ENCODE data around the gene PNPLA5. TPM values are rescaled to one million over a fixed set of nuclear protein-coding genes. Genes with fewer than 3 reads are reported as not detected.

The PNPLA5 gene
- total and polyA plus RNA-seq, 2 donors (not counting 1 experiment from before 2014, with no cell fraction given) = 0.33 TPM; not detected in 1

DNA sequence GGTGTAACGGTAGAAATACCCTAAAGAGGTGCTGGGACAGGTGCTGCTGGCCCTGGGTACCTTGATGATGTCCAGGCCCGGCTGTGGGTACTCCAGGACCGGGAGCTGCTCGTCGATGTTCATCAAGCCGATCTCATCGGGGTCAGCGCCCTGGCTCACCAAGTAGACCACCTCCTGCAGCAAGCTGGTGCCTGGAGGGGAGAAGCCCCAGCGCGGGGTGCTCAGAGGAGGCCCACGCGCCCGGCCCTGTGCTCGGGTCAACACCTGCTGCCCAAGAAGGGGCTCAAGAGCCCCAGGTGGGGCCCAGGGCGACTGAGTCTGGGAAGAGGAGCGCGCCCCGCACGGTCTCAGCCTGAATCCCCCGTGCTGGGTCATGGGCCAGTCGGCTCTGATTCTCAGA, 50.1 kb downstream of the PNPLA5 start:
- Histone ChIP-seq H3K9ac (ENCODE audit: insufficient read depth, low read length) (no peak overlapping the region), H3K9me3 (ENCODE audit: control insufficient read depth, insufficient read depth, low read depth, low read length) (no peaks in the 10 kb centered on the region), H3K79me2 (ENCODE audit: control insufficient read depth, insufficient read depth, low read length) (no peaks in the 10 kb centered on the region), H2AFZ (ENCODE audit: low read length) (no peak overlapping the region), H3K4me2 (ENCODE audit: extremely low read depth, insufficient read depth, low read length) (no peak overlapping the region), H3K27me3 (ENCODE audit: control insufficient read depth, insufficient read depth, low read length) (peaks cover 2% of the 10 kb centered on the region), H3K36me3 (ENCODE audit: control insufficient read depth, insufficient read depth, low read length) (no peaks in the 10 kb centered on the region), H3K4me3 (replicated peaks in 1 of 4; ENCODE audit: control extremely low read depth in 1 of 4, insufficient read depth in 1 of 4, low read depth in 3 of 4, low read length in 4 of 4) (no peak overlapping the region), H3K27ac (ENCODE audit: insufficient read depth, low read length) (no peak overlapping the region), H3K4me1 (ENCODE audit: control insufficient read depth, extremely low read depth, insufficient read depth, low read length) (no peaks in the 10 kb centered on the region), H4K20me1 (ENCODE audit: control insufficient read depth, extremely low read depth, insufficient read depth, low read length) (no peaks in the 10 kb centered on the region)
- TF ChIP-seq EZH2 (IDR thresholded peaks at IDR 0.05; ENCODE audit: low read length, missing control alignments) = no peak
- TF ChIP-seq, protein P1, sequence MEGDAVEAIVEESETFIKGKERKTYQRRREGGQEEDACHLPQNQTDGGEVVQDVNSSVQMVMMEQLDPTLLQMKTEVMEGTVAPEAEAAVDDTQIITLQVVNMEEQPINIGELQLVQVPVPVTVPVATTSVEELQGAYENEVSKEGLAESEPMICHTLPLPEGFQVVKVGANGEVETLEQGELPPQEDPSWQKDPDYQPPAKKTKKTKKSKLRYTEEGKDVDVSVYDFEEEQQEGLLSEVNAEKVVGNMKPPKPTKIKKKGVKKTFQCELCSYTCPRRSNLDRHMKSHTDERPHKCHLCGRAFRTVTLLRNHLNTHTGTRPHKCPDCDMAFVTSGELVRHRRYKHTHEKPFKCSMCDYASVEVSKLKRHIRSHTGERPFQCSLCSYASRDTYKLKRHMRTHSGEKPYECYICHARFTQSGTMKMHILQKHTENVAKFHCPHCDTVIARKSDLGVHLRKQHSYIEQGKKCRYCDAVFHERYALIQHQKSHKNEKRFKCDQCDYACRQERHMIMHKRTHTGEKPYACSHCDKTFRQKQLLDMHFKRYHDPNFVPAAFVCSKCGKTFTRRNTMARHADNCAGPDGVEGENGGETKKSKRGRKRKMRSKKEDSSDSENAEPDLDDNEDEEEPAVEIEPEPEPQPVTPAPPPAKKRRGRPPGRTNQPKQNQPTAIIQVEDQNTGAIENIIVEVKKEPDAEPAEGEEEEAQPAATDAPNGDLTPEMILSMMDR (conservative IDR thresholded peaks at IDR 0.05 in 1 of 2, IDR thresholded peaks at IDR 0.05 in 1 of 2; ENCODE audit: low read depth in 1 of 2, low read length in 2 of 2) = no peak
- no peak for DNase-seq (ENCODE audit: low read depth in 2 of 2)

DNA sequence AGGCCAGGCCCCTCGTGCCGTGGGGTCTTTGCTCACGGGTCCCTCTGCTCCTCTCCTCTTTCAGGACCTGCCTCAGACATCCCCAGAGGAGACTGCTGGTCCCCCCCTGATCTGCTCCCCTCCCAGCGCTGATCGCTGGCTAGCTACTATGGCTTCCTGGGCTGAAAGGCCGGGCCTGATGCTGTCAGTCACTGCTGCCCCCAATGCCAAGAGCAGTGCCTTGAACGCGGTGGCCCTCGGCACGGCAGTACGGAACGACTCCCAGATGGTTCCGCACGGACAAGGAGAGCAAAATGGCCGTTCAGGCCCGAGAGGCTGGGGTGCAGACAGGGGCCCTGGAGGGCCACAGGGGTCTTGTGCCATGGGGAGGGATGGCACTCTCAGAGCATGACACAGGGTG, 51.0 kb downstream of the PNPLA5 start:
- Histone ChIP-seq H3K27me3 (ENCODE audit: control insufficient read depth, insufficient read depth, low read length) (no peaks in the 10 kb centered on the region), H3K9me3 (ENCODE audit: control insufficient read depth, insufficient read depth, low read depth, low read length) (no peaks in the 10 kb centered on the region), H4K20me1 (ENCODE audit: control insufficient read depth, extremely low read depth, insufficient read depth, low read length) (no peaks in the 10 kb centered on the region), H3K27ac (ENCODE audit: insufficient read depth, low read length) (no peak overlapping the region), H3K4me1 (ENCODE audit: control insufficient read depth, extremely low read depth, insufficient read depth, low read length) (no peaks in the 10 kb centered on the region), H3K36me3 (ENCODE audit: control insufficient read depth, insufficient read depth, low read length) (no peaks in the 10 kb centered on the region), H3K4me3 (replicated peaks in 1 of 4; ENCODE audit: control extremely low read depth in 1 of 4, insufficient read depth in 1 of 4, low read depth in 3 of 4, low read length in 4 of 4) (no peak overlapping the region), H3K4me2 (ENCODE audit: extremely low read depth, insufficient read depth, low read length) (no peak overlapping the region), H2AFZ (ENCODE audit: low read length) (no peak overlapping the region), H3K79me2 (ENCODE audit: control insufficient read depth, insufficient read depth, low read length) (no peaks in the 10 kb centered on the region), H3K9ac (ENCODE audit: insufficient read depth, low read length) (no peak overlapping the region)
- DNase-seq (ENCODE audit: low read depth in 2 of 2) = no peak
- TF ChIP-seq EZH2 (IDR thresholded peaks at IDR 0.05; ENCODE audit: low read length, missing control alignments) = no peak
- TF ChIP-seq, protein P1 (conservative IDR thresholded peaks at IDR 0.05 in 1 of 2, IDR thresholded peaks at IDR 0.05 in 1 of 2; ENCODE audit: low read depth in 1 of 2, low read length in 2 of 2) = no peak

DNA sequence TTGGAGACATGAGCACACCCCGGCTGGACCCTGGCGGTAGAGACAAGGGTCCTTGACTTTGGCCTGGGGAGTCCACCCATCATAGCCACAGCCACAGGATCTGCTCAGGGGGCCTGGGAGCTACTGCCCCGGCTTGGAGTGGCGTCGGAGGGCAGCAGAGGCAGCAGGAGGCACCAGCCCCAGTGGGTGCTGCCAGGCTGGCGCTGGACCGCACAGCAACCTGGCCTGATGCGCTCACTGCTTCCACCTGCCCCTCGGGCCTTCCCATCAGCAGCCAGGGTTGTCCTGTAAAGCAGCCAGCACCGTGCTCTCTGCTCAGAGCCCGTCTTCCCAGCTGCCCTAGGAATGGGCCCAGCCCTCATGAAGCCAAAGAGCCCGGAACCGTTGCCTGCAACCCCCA, 51.4 kb downstream of the PNPLA5 start:
- Histone ChIP-seq H3K4me2 (ENCODE audit: extremely low read depth, insufficient read depth, low read length) (no peak overlapping the region), H2AFZ (ENCODE audit: low read length) (no peak overlapping the region), H3K4me1 (ENCODE audit: control insufficient read depth, extremely low read depth, insufficient read depth, low read length) (no peaks in the 10 kb centered on the region), H3K9me3 (ENCODE audit: control insufficient read depth, insufficient read depth, low read depth, low read length) (no peaks in the 10 kb centered on the region), H3K36me3 (ENCODE audit: control insufficient read depth, insufficient read depth, low read length) (no peaks in the 10 kb centered on the region), H3K27me3 (ENCODE audit: control insufficient read depth, insufficient read depth, low read length) (no peaks in the 10 kb centered on the region), H3K4me3 (replicated peaks in 1 of 4; ENCODE audit: control extremely low read depth in 1 of 4, insufficient read depth in 1 of 4, low read depth in 3 of 4, low read length in 4 of 4) (no peak overlapping the region), H3K9ac (ENCODE audit: insufficient read depth, low read length) (no peak overlapping the region), H4K20me1 (ENCODE audit: control insufficient read depth, extremely low read depth, insufficient read depth, low read length) (no peaks in the 10 kb centered on the region), H3K79me2 (ENCODE audit: control insufficient read depth, insufficient read depth, low read length) (no peaks in the 10 kb centered on the region), H3K27ac (ENCODE audit: insufficient read depth, low read length) (no peak overlapping the region)
- TF ChIP-seq, protein P1 (conservative IDR thresholded peaks at IDR 0.05 in 1 of 2, IDR thresholded peaks at IDR 0.05 in 1 of 2; ENCODE audit: low read depth in 1 of 2, low read length in 2 of 2) = no peak
- no peak for TF ChIP-seq EZH2 (IDR thresholded peaks at IDR 0.05; ENCODE audit: low read length, missing control alignments)
- no peak for DNase-seq (ENCODE audit: low read depth in 2 of 2)

All from fibroblast of lung (primary cell).